WTC11 (cell line): Measurements from ENCODE around the gene IP6K3. TPM values are rescaled to one million over a fixed set of nuclear protein-coding genes. Genes with fewer than 3 reads are reported as not detected.
A peak's percentile ranks its signal among the peaks of the same experiment; 100 is the strongest.

Experiments
- ATAC-seq: fragments of 200-7000 bp; cut with Tn5 transposase; 2 replicates; pipeline ENCODE4 v1.10.0; 2021; ENCODE audit warnings: mild to moderate bottlenecking, moderate library complexity
- CTCF ChIA-PET: fragments of 300-600 bp; sonication (Branson Sonifier 250); formaldehyde crosslinking; loops from one replicate; lab custom pipeline; 2021; ENCODE audit warnings: antibody characterized with exemption; lab: Charles Lee
- POLR2A ChIA-PET: fragments of 350-600 bp; sonication (Branson Sonifier 250); formaldehyde crosslinking; loops from one replicate; lab custom pipeline; 2021; ENCODE audit warnings: antibody characterized with exemption; lab: Charles Lee
- DNase-seq: peaks from one replicate; pipeline ENCODE4 v3.0.0; 2021; ENCODE audit warnings: low spot score
- H3K27ac Mint-ChIP-seq: 2 replicates; pipeline ENCODE4 v1.8.0; 2021; ENCODE audit warnings: mixed read lengths
- H3K27me3 Mint-ChIP-seq: 2 replicates; pipeline ENCODE4 v1.8.0; 2021; ENCODE audit warnings: low read depth, mild to moderate bottlenecking, moderate library complexity, mixed read lengths
- H3K36me3 Mint-ChIP-seq: 2 replicates; pipeline ENCODE4 v1.8.0; 2021; ENCODE audit warnings: mixed read lengths
- H3K4me1 Mint-ChIP-seq: 2 replicates; pipeline ENCODE4 v1.8.0; 2022; ENCODE audit warnings: mixed read lengths
- H3K4me3 Mint-ChIP-seq: 2 replicates; pipeline ENCODE4 v1.8.0; 2021; ENCODE audit warnings: mild to moderate bottlenecking, moderate library complexity, mixed read lengths
- H3K9me3 Mint-ChIP-seq: 2 replicates; pipeline ENCODE4 v1.8.0; 2021; ENCODE audit warnings: mixed read lengths
- ATF2 ChIP-seq: sonication (generic); formaldehyde crosslinking; IDR thresholded peaks from 2 replicates; pipeline ENCODE4 v1.8.1; 2022; ENCODE audit warnings: low read depth, missing genetic modification reagents, borderline replicate concordance
- CREB1 ChIP-seq: sonication (generic); formaldehyde crosslinking; IDR thresholded peaks from 2 replicates; pipeline ENCODE4 v1.8.0; 2023; ENCODE audit warnings: mild to moderate bottlenecking, missing genetic modification reagents
- EMX1 ChIP-seq: fragments of 250-450 bp; sonication (Bioruptor Pico); IDR thresholded peaks from 2 replicates; pipeline ENCODE4 v1.8.0; 2021; ENCODE audit warnings: mild to moderate bottlenecking
- ETV6 ChIP-seq: sonication (generic); formaldehyde crosslinking; IDR thresholded peaks from 2 replicates; pipeline ENCODE4 v1.8.1; 2022; ENCODE audit warnings: mild to moderate bottlenecking, missing genetic modification reagents
- FOXK1 ChIP-seq: sonication (generic); formaldehyde crosslinking; IDR thresholded peaks from 2 replicates; pipeline ENCODE4 v1.8.0; 2022; ENCODE audit warnings: mild to moderate bottlenecking, moderate library complexity, missing genetic modification reagents
- GRHL2 ChIP-seq: fragments of 250-450 bp; sonication (Bioruptor Pico); IDR thresholded peaks from 2 replicates; pipeline ENCODE4 v1.8.0; 2022; ENCODE audit warnings: mild to moderate bottlenecking, moderate library complexity; ENCODE audit not compliant: insufficient replicate concordance, severe bottlenecking
- MYBL2 ChIP-seq: sonication (generic); formaldehyde crosslinking; IDR thresholded peaks from 2 replicates; pipeline ENCODE4 v1.8.1; 2023; ENCODE audit warnings: mild to moderate bottlenecking, moderate library complexity, missing genetic modification reagents
- NR2C2 ChIP-seq: sonication (generic); formaldehyde crosslinking; IDR thresholded peaks from 2 replicates; pipeline ENCODE4 v1.8.0; 2022; ENCODE audit warnings: mild to moderate bottlenecking, missing genetic modification reagents
- TEAD4 ChIP-seq: sonication (generic); formaldehyde crosslinking; IDR thresholded peaks from 2 replicates; pipeline ENCODE4 v1.8.0; 2022; ENCODE audit warnings: mild to moderate bottlenecking, missing genetic modification reagents
- ZBTB21 ChIP-seq: sonication (generic); formaldehyde crosslinking; IDR thresholded peaks from 2 replicates; pipeline ENCODE4 v1.8.1; 2023; ENCODE audit warnings: mild to moderate bottlenecking, missing genetic modification reagents, borderline replicate concordance
- ZNF121 ChIP-seq: sonication (generic); formaldehyde crosslinking; IDR thresholded peaks from 2 replicates; pipeline ENCODE4 v1.8.0; 2023; ENCODE audit warnings: missing genetic modification reagents
- ZNF138 ChIP-seq: sonication (generic); formaldehyde crosslinking; conservative IDR thresholded peaks from 2 replicates; pipeline ENCODE4 v1.8.1; 2022; ENCODE audit warnings: mild to moderate bottlenecking, moderate library complexity, missing genetic modification reagents
- ZNF263 ChIP-seq: sonication (generic); formaldehyde crosslinking; IDR thresholded peaks from 2 replicates; pipeline ENCODE4 v1.8.1; 2022; ENCODE audit warnings: low read depth, mild to moderate bottlenecking, moderate library complexity, missing genetic modification reagents
- ZNF396 ChIP-seq: fragments of 250-450 bp; sonication (Bioruptor Pico); IDR thresholded peaks from 2 replicates; pipeline ENCODE4 v1.8.0; 2021; ENCODE audit warnings: mild to moderate bottlenecking, moderate library complexity, borderline replicate concordance
- ZNF416 ChIP-seq: fragments of 250-450 bp; sonication (Bioruptor Pico); IDR thresholded peaks from 2 replicates; pipeline ENCODE4 v1.9.0; 2021; ENCODE audit warnings: mild to moderate bottlenecking, inconsistent platforms
- ZNF423 ChIP-seq: fragments of 250-450 bp; sonication (Bioruptor Pico); IDR thresholded peaks from 2 replicates; pipeline ENCODE4 v2.1.2; 2022; ENCODE audit warnings: mild to moderate bottlenecking, moderate library complexity
- ZNF532 ChIP-seq: fragments of 250-450 bp; sonication (Bioruptor Pico); IDR thresholded peaks from 2 replicates; pipeline ENCODE4 v1.9.0; 2021; ENCODE audit warnings: mild to moderate bottlenecking, borderline replicate concordance
- total RNA-seq: library from RNA; stranded (reverse); gene quantifications from 3 replicates; pipeline ENCODE4 v1.2.3, GENCODE V29; 2021
- TF ChIP-seq, protein P1 (sequence below): sonication (generic); formaldehyde crosslinking; IDR thresholded peaks from 2 replicates; pipeline ENCODE4 v1.8.1; 2022; ENCODE audit warnings: low read depth, mild to moderate bottlenecking, moderate library complexity, missing genetic modification reagents, borderline replicate concordance
- TF ChIP-seq, protein P2 (sequence below): sonication (generic); formaldehyde crosslinking; IDR thresholded peaks from 2 replicates; pipeline ENCODE4 v1.8.1; 2023; ENCODE audit warnings: mild to moderate bottlenecking, missing genetic modification reagents
- TF ChIP-seq, protein P3 (sequence below): sonication (generic); formaldehyde crosslinking; IDR thresholded peaks from 2 replicates; pipeline ENCODE4 v1.8.1; 2022; ENCODE audit warnings: missing genetic modification reagents, borderline replicate concordance
- TF ChIP-seq, protein P4 (sequence below): sonication (generic); formaldehyde crosslinking; conservative IDR thresholded peaks from 2 replicates; pipeline ENCODE4 v1.8.1; 2023; ENCODE audit warnings: mild to moderate bottlenecking, low read depth, missing genetic modification reagents, moderate library complexity

Gene IP6K3
- total RNA-seq, 1 experiment from 2014 or later, result 1.1 TPM

- 0 out of 2 replicates have a peak overlapping the region, but pooled peaks have one; percentile 20 for H3K4me3 Mint-ChIP-seq
- H3K9me3 Mint-ChIP-seq, result no peaks in the 10 kb centered on the region
- H3K36me3 Mint-ChIP-seq, result peaks cover 65% of the 10 kb centered on the region
- peak; percentile 72 for TF ChIP-seq ZNF121 (CRISPR knock-in tag)
- TF ChIP-seq ETV6 (CRISPR knock-in tag), result peak; percentile 24; the same call in 1 of the 2 replicates
- TF ChIP-seq ZNF423 (CRISPR knock-in tag), result peak; percentile 89
- TF ChIP-seq ZNF396 (CRISPR knock-in tag), result no peak
- TF ChIP-seq ZNF416 (CRISPR knock-in tag), result no peak
- no peak for TF ChIP-seq MYBL2 (CRISPR knock-in tag)
- no peak for TF ChIP-seq CREB1
- TF ChIP-seq, protein P1, sequence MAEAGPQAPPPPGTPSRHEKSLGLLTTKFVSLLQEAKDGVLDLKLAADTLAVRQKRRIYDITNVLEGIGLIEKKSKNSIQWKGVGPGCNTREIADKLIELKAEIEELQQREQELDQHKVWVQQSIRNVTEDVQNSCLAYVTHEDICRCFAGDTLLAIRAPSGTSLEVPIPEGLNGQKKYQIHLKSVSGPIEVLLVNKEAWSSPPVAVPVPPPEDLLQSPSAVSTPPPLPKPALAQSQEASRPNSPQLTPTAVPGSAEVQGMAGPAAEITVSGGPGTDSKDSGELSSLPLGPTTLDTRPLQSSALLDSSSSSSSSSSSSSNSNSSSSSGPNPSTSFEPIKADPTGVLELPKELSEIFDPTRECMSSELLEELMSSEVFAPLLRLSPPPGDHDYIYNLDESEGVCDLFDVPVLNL (CRISPR knock-in tag), result no peak
- TF ChIP-seq EMX1, result no peak
- no peak for TF ChIP-seq ATF2
- CTCF ChIA-PET, result interaction anchor here (1.0 to 5.4 kb wide), 10 partner anchors 11 to 373 kb away, joined by 3 to 86 read pairs (median 4); no protein-coding TSS in a partner anchor
- DNase-seq (peak; percentile 55), ATAC-seq (peak; percentile 83)
- peaks cover 66% of the 10 kb centered on the region for H3K4me1 Mint-ChIP-seq
- H3K27me3 Mint-ChIP-seq, result no peaks in the 10 kb centered on the region
- POLR2A ChIA-PET, result no interaction called here
- H3K27ac Mint-ChIP-seq, result peak overlapping the region; percentile 94
These were observed 34.6 kb upstream of the IP6K3 start for GRCh38 chr6:33781131-33781975.

GRCh38 chr6:33779895-33780294, 33.2 kb upstream of the IP6K3 start:
- H3K9me3 Mint-ChIP-seq, result no peaks in the 10 kb centered on the region
- CTCF ChIA-PET, result interaction anchor here (0.9 to 5.4 kb wide), 18 partner anchors 8 to 384 kb away, joined by 3 to 86 read pairs (median 4); partner anchors contain the start of gene IP6K3
- H3K4me1 Mint-ChIP-seq, result peaks cover 51% of the 10 kb centered on the region
- no peak for ATAC-seq
- POLR2A ChIA-PET, result no interaction called here
- H3K27ac Mint-ChIP-seq, result peak overlapping the region; percentile 94
- H3K36me3 Mint-ChIP-seq, result peaks cover 74% of the 10 kb centered on the region
- no peak overlapping the region for H3K4me3 Mint-ChIP-seq
- no peak for DNase-seq
- no peaks in the 10 kb centered on the region for H3K27me3 Mint-ChIP-seq
- no peak for TF ChIP-seq MYBL2 (CRISPR knock-in tag)
- TF ChIP-seq TEAD4, result no peak
- no peak for TF ChIP-seq NR2C2 (CRISPR knock-in tag)
- TF ChIP-seq, protein P2, sequence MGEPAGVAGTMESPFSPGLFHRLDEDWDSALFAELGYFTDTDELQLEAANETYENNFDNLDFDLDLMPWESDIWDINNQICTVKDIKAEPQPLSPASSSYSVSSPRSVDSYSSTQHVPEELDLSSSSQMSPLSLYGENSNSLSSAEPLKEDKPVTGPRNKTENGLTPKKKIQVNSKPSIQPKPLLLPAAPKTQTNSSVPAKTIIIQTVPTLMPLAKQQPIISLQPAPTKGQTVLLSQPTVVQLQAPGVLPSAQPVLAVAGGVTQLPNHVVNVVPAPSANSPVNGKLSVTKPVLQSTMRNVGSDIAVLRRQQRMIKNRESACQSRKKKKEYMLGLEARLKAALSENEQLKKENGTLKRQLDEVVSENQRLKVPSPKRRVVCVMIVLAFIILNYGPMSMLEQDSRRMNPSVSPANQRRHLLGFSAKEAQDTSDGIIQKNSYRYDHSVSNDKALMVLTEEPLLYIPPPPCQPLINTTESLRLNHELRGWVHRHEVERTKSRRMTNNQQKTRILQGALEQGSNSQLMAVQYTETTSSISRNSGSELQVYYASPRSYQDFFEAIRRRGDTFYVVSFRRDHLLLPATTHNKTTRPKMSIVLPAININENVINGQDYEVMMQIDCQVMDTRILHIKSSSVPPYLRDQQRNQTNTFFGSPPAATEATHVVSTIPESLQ (CRISPR knock-in tag), result no peak
- no peak for TF ChIP-seq ZNF138
- no peak for TF ChIP-seq FOXK1 (CRISPR knock-in tag)
- TF ChIP-seq ZNF263 (CRISPR knock-in tag), result no peak
- TF ChIP-seq, protein P3, sequence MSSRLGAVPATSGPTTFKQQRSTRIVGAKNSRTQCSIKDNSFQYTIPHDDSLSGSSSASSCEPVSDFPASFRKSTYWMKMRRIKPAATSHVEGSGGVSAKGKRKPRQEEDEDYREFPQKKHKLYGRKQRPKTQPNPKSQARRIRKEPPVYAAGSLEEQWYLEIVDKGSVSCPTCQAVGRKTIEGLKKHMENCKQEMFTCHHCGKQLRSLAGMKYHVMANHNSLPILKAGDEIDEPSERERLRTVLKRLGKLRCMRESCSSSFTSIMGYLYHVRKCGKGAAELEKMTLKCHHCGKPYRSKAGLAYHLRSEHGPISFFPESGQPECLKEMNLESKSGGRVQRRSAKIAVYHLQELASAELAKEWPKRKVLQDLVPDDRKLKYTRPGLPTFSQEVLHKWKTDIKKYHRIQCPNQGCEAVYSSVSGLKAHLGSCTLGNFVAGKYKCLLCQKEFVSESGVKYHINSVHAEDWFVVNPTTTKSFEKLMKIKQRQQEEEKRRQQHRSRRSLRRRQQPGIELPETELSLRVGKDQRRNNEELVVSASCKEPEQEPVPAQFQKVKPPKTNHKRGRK, result no peak
- TF ChIP-seq, protein P4, sequence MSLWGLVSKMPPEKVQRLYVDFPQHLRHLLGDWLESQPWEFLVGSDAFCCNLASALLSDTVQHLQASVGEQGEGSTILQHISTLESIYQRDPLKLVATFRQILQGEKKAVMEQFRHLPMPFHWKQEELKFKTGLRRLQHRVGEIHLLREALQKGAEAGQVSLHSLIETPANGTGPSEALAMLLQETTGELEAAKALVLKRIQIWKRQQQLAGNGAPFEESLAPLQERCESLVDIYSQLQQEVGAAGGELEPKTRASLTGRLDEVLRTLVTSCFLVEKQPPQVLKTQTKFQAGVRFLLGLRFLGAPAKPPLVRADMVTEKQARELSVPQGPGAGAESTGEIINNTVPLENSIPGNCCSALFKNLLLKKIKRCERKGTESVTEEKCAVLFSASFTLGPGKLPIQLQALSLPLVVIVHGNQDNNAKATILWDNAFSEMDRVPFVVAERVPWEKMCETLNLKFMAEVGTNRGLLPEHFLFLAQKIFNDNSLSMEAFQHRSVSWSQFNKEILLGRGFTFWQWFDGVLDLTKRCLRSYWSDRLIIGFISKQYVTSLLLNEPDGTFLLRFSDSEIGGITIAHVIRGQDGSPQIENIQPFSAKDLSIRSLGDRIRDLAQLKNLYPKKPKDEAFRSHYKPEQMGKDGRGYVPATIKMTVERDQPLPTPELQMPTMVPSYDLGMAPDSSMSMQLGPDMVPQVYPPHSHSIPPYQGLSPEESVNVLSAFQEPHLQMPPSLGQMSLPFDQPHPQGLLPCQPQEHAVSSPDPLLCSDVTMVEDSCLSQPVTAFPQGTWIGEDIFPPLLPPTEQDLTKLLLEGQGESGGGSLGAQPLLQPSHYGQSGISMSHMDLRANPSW (CRISPR knock-in tag), result no peak
- TF ChIP-seq ZBTB21 (CRISPR knock-in tag), result no peak
- no peak for TF ChIP-seq ZNF532 (CRISPR knock-in tag)
- no peak for TF ChIP-seq GRHL2 (CRISPR knock-in tag)
